PC-3 (cell line): ENCODE data around the gene ARHGAP15. TPM values are rescaled to one million over a fixed set of nuclear protein-coding genes. Genes with fewer than 3 reads are reported as not detected.

Experiments
- ATAC-seq: fragments of 200-7000 bp; cut with Tn5 transposase; 2 replicates; pipeline ENCODE4 v1.9.1; 2020; ENCODE audit warnings: mild to moderate bottlenecking, moderate library complexity
- BruUV-seq: library from RNA; stranded (reverse); fragments of 400-500 nt; replicated peaks from 2 replicates; lab custom pipeline; 2021; lab: Mats Ljungman, UMichigan
- CTCF ChIA-PET: fragments of 300-600 bp; sonication (Branson Sonifier 250); formaldehyde crosslinking; loops from one replicate; lab custom pipeline; 2022; ENCODE audit warnings: antibody characterized with exemption; lab: Charles Lee
- POLR2A ChIA-PET: fragments of 300-600 bp; sonication (Branson Sonifier 250); formaldehyde crosslinking; loops from one replicate; lab custom pipeline; 2022; ENCODE audit warnings: antibody characterized with exemption; ENCODE audit not compliant: unreplicated experiment; lab: Charles Lee
- DNase-seq: peaks from one replicate; pipeline ENCODE4 v3.0.0-alpha.2; 2015
- H2AFZ ChIP-seq: fragments of 300-600 bp; sonication (generic); 2 replicates; pipeline ENCODE4 v1.6.0; 2016; ENCODE audit warnings: antibody characterized with exemption, low read length
- H3F3A ChIP-seq: fragments of 300-600 bp; sonication (generic); one replicate; pipeline ENCODE4 v1.6.0; 2017; ENCODE audit warnings: antibody characterized with exemption, low read length, control low read depth, mild to moderate bottlenecking; ENCODE audit not compliant: unreplicated experiment
- H3K27ac ChIP-seq: fragments of 300-600 bp; sonication (generic); 2 replicates; pipeline ENCODE4 v1.5.1; 2016; ENCODE audit warnings: mild to moderate bottlenecking, low read length
- H3K27me3 ChIP-seq: fragments of 300-600 bp; sonication (generic); 2 replicates; pipeline ENCODE4 v1.6.1; 2016; ENCODE audit warnings: low read length, mixed read lengths
- H3K36me3 ChIP-seq: fragments of 300-600 bp; sonication (generic); 2 replicates; pipeline ENCODE4 v1.6.1; 2016; ENCODE audit warnings: low read depth, mixed run types, low read length, mixed read lengths
- H3K4me1 ChIP-seq: fragments of 300-600 bp; sonication (generic); 2 replicates; pipeline ENCODE4 v1.5.1; 2016; ENCODE audit warnings: low read length; ENCODE audit not compliant: insufficient read depth
- H3K4me2 ChIP-seq: fragments of 300-600 bp; sonication (generic); 2 replicates; pipeline ENCODE4 v1.6.0; 2016; ENCODE audit warnings: low read length
- H3K4me3 ChIP-seq: fragments of 300-600 bp; sonication (generic); 2 replicates; pipeline ENCODE4 v1.5.1; 2016; ENCODE audit warnings: mild to moderate bottlenecking, low read length, mixed read lengths
- H3K79me2 ChIP-seq: fragments of 300-600 bp; sonication (generic); 2 replicates; pipeline ENCODE4 v1.6.1; 2017; ENCODE audit warnings: low read length, mixed read lengths
- H3K9ac ChIP-seq: fragments of 300-600 bp; sonication (generic); 2 replicates; pipeline ENCODE4 v1.6.0; 2016; ENCODE audit warnings: mild to moderate bottlenecking, low read length
- H3K9me2 ChIP-seq: fragments of 300-600 bp; sonication (generic); replicated peaks from 2 replicates; pipeline ENCODE4 v1.6.1; 2016; ENCODE audit warnings: mixed run types, low read length, mixed read lengths
- H3K9me3 ChIP-seq: fragments of 300-600 bp; sonication (generic); 2 replicates; pipeline ENCODE4 v1.6.1; 2016; ENCODE audit warnings: low read length, mixed read lengths
- H4K20me1 ChIP-seq: fragments of 300-600 bp; sonication (generic); 2 replicates; pipeline ENCODE4 v1.6.1; 2016; ENCODE audit warnings: low read length, mixed read lengths
- CTCF ChIP-seq: fragments of 300-600 bp; sonication (generic); conservative IDR thresholded peaks from 2 replicates; pipeline ENCODE4 v1.5.1; 2017; ENCODE audit warnings: antibody characterized with exemption, low read depth, mild to moderate bottlenecking, low read length
- EZH2 ChIP-seq: fragments of 300-600 bp; sonication (generic); IDR thresholded peaks from one replicate; pipeline ENCODE4 v1.6.1; 2017; ENCODE audit warnings: antibody characterized with exemption, mild to moderate bottlenecking, low read length; ENCODE audit not compliant: unreplicated experiment
- EZH2phosphoT487 ChIP-seq: fragments of 300-600 bp; sonication (generic); IDR thresholded peaks from 2 replicates; pipeline ENCODE4 v1.6.1; 2018; ENCODE audit warnings: mild to moderate bottlenecking, antibody characterized with exemption, low read length, borderline replicate concordance
- intact Hi-C: fragments of 100-400 bp; cut with micrococcal nuclease; formaldehyde crosslinking; loops from 2 replicates; pipeline ENCODE4 v1.9.0; 2023
- total RNA-seq: library from RNA; depleted of rRNA; stranded (reverse); fragments of >200 nt; gene quantifications from 2 replicates; pipeline ENCODE4 v1.2.3, GENCODE V29; 2014

The ARHGAP15 gene
- total RNA-seq, 1 experiment from 2014 or later = not detected

- Histone ChIP-seq H3K36me3 (no peaks in the 10 kb centered on the region), H3K9me3 (no peaks in the 10 kb centered on the region), H3K4me2 (no peak overlapping the region), H2AFZ (no peak overlapping the region), H3K27ac (no peak overlapping the region), H3K79me2 (no peaks in the 10 kb centered on the region), H3K27me3 (no peaks in the 10 kb centered on the region), H3K9me2 (no peaks in the 10 kb centered on the region), H3K4me1 (no peaks in the 10 kb centered on the region), H4K20me1 (no peaks in the 10 kb centered on the region), H3F3A (no peaks in the 10 kb centered on the region), H3K9ac (no peak overlapping the region), H3K4me3 (no peak overlapping the region)
- DNase-seq = no peak
- TF ChIP-seq EZH2 (no peak), EZH2phosphoT487 (no peak), CTCF (no peak)
- ChIA-PET CTCF (no interaction called here), POLR2A (no interaction called here)
- intact Hi-C loops = no loop called here
- no peak for ATAC-seq
- BruUV-seq = no TSS peak
These were observed 253.8 kb downstream of the ARHGAP15 start for GRCh38 chr2:143383016-143383415.

DNA sequence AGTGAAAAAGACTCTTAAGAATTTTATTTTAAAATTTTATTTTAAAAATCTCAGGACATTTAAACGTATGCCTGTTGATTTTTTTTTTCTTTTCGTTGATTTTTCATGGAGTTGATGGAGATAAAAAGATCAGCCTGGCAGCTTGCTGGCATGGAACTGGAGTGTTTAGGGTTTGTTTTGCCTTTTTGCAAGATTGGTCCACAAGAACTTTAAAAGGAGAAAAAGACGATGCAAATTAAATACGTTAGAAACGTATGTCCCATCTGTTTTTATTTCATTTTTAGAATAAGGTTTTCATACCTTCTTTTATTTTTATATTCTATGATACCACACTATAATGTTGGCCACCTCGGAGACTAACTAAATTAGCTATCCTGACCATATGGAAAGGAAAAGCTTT lies 254.9 kb downstream of the ARHGAP15 start:
- DNase-seq (no peak), ATAC-seq (no peak)
- no peaks in the 10 kb centered on the region for H3K9me3 ChIP-seq
- no peak overlapping the region for H3K4me3 ChIP-seq
- no peaks in the 10 kb centered on the region for H3K4me1 ChIP-seq
- no peaks in the 10 kb centered on the region for H3K36me3 ChIP-seq
- no peak overlapping the region for H2AFZ ChIP-seq
- no peaks in the 10 kb centered on the region for H3F3A ChIP-seq
- CTCF ChIA-PET = no interaction called here
- no peaks in the 10 kb centered on the region for H3K79me2 ChIP-seq
- no peaks in the 10 kb centered on the region for H3K27me3 ChIP-seq
- BruUV-seq = no TSS peak
- intact Hi-C loops = no loop called here
- H3K9ac ChIP-seq = no peak overlapping the region
- H3K27ac ChIP-seq = no peak overlapping the region
- no peak overlapping the region for H3K4me2 ChIP-seq
- H3K9me2 ChIP-seq = no peaks in the 10 kb centered on the region
- POLR2A ChIA-PET = no interaction called here
- TF ChIP-seq CTCF (no peak), EZH2 (no peak), EZH2phosphoT487 (no peak)
- no peaks in the 10 kb centered on the region for H4K20me1 ChIP-seq

DNA sequence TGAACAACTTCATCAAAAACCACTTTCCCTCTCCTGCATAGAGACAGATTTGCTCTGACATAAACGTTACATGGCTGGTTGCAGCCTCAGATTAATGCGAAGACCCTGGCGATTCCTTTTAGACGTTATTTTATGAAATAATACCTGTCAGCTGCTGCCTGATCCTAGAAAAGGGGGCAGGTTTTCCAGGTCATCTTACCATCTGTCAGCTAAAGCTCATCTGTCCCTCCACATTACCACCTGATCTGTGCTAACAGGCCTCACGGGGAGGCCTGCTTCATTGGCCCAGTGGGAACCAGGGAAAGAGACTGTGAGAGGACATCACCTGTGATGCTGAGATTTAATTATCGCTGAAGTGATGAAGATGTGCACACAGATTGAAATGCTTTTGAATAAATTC lies 261.0 kb downstream of the ARHGAP15 start:
- Histone ChIP-seq H3K36me3 (no peaks in the 10 kb centered on the region), H3F3A (no peaks in the 10 kb centered on the region), H3K27me3 (no peaks in the 10 kb centered on the region), H2AFZ (no peak overlapping the region), H3K9ac (no peak overlapping the region), H3K9me2 (no peaks in the 10 kb centered on the region), H3K4me2 (no peak overlapping the region), H3K9me3 (no peaks in the 10 kb centered on the region), H4K20me1 (no peaks in the 10 kb centered on the region), H3K4me3 (no peak overlapping the region), H3K27ac (no peak overlapping the region), H3K79me2 (no peaks in the 10 kb centered on the region), H3K4me1 (no peaks in the 10 kb centered on the region)
- no TSS peak for BruUV-seq
- intact Hi-C loops = no loop called here
- DNase-seq (no peak), ATAC-seq (no peak)
- TF ChIP-seq EZH2phosphoT487 (no peak), EZH2 (no peak), CTCF (no peak)
- POLR2A ChIA-PET = no interaction called here
- CTCF ChIA-PET = interaction anchor here (0.6 kb wide), 1 partner anchor 168 kb away, joined by 4 read pairs; no protein-coding TSS in a partner anchor
